PFSK-1 (cell line): ENCODE measurements around the gene ZNF460.

Experiments
- FOXP2 ChIP-seq: optimal IDR thresholded peaks from 2 replicates; pipeline ENCODE3; 2011; ENCODE audit warnings: borderline replicate concordance, control low read depth, inconsistent platforms; ENCODE audit not compliant: insufficient read depth; ENCODE audit errors: extremely low read length, extremely low read depth
- POLR2AphosphoS5 ChIP-seq: IDR thresholded peaks from 2 replicates; pipeline ENCODE4 v1.6.1; 2012; ENCODE audit warnings: low read depth, mild to moderate bottlenecking, control low read depth, low read length, moderate library complexity
- SIN3A ChIP-seq: IDR thresholded peaks from 2 replicates; pipeline ENCODE4 v1.6.1; 2012; ENCODE audit warnings: mild to moderate bottlenecking, low read length, moderate library complexity, borderline replicate concordance; ENCODE audit not compliant: insufficient read depth
- TAF1 ChIP-seq: IDR thresholded peaks from 2 replicates; pipeline ENCODE4 v1.6.1; 2012; ENCODE audit warnings: low read length, control low read depth, borderline replicate concordance; ENCODE audit not compliant: insufficient read depth
- TF ChIP-seq, protein P1 (sequence below), 2 experiments: IDR thresholded peaks; 2 replicates each; pipeline versions ENCODE4 v1.6.1 to v1.8.0; 2011 to 2012; ENCODE audit warnings: low read depth in 2 of 2, low read length in 2 of 2, control low read depth in 1 of 2, inconsistent platforms in 1 of 2, mild to moderate bottlenecking in 1 of 2, moderate library complexity in 1 of 2; ENCODE audit not compliant: insufficient read depth in 1 of 2

DNA sequence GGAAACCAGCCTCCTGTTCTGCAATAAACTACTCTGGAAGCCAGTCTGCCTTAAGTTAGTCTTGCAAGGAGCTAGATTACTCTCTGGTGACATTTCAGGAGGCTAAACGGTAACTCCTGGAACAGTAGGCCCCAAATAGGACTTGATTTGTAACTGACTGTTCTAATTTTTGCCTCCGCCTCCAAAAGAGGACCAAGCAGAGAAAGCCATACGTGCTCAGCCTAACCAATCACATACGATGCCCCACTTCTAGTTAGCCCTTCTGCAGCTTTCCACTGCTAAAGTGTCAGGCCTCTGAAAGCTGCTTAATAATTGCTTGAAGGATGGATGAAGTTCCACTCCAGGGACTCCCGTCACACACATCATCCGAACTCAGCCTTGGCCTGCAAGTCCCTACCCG lies 39.1 kb upstream of the ZNF460 start:
- TF ChIP-seq POLR2AphosphoS5 (no peak), TAF1 (no peak), FOXP2 (no peak), SIN3A (no peak)
- TF ChIP-seq, protein P1, sequence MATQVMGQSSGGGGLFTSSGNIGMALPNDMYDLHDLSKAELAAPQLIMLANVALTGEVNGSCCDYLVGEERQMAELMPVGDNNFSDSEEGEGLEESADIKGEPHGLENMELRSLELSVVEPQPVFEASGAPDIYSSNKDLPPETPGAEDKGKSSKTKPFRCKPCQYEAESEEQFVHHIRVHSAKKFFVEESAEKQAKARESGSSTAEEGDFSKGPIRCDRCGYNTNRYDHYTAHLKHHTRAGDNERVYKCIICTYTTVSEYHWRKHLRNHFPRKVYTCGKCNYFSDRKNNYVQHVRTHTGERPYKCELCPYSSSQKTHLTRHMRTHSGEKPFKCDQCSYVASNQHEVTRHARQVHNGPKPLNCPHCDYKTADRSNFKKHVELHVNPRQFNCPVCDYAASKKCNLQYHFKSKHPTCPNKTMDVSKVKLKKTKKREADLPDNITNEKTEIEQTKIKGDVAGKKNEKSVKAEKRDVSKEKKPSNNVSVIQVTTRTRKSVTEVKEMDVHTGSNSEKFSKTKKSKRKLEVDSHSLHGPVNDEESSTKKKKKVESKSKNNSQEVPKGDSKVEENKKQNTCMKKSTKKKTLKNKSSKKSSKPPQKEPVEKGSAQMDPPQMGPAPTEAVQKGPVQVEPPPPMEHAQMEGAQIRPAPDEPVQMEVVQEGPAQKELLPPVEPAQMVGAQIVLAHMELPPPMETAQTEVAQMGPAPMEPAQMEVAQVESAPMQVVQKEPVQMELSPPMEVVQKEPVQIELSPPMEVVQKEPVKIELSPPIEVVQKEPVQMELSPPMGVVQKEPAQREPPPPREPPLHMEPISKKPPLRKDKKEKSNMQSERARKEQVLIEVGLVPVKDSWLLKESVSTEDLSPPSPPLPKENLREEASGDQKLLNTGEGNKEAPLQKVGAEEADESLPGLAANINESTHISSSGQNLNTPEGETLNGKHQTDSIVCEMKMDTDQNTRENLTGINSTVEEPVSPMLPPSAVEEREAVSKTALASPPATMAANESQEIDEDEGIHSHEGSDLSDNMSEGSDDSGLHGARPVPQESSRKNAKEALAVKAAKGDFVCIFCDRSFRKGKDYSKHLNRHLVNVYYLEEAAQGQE (IDR thresholded peaks at IDR 0.05; ENCODE audit: insufficient read depth in 1 of 2, low read depth in 2 of 2, low read length in 2 of 2), result no peak
